GM19099 (cell line): Measurements from ENCODE around the gene PON2.

Source experiments
- POLR2A ChIP-seq: IDR thresholded peaks from 3 replicates; pipeline ENCODE4 v1.6.1; 2011; ENCODE audit warnings: low read depth; ENCODE audit not compliant: insufficient read length; ENCODE audit errors: extremely low read depth

The PON2 gene

GRCh38 chr7:95429241-95429990 lies 5.4 kb downstream of the PON2 start:
- TF ChIP-seq POLR2A = no peak

GRCh38 chr7:95427914-95428516 lies 6.8 kb downstream of the PON2 start:
- no peak for TF ChIP-seq POLR2A

GRCh38 chr7:95427166-95427565 lies 7.7 kb downstream of the PON2 start:
- no peak for TF ChIP-seq POLR2A

- TF ChIP-seq POLR2A = no peak
Measured at GRCh38 chr7:95425694-95426093, 9.1 kb downstream of the PON2 start.

- no peak for TF ChIP-seq POLR2A
Measured at GRCh38 chr7:95424716-95425115, 10.1 kb downstream of the PON2 start.

- no peak for TF ChIP-seq POLR2A
Measured at GRCh38 chr7:95421847-95422444, 12.9 kb downstream of the PON2 start.

- TF ChIP-seq POLR2A = no peak
Measured at GRCh38 chr7:95421000-95421846, 13.6 kb downstream of the PON2 start.

- no peak for TF ChIP-seq POLR2A
Measured at GRCh38 chr7:95412075-95412474, 22.8 kb downstream of the PON2 start.

GRCh38 chr7:95411666-95412065 lies 23.2 kb downstream of the PON2 start:
- TF ChIP-seq POLR2A = no peak

- no peak for TF ChIP-seq POLR2A
Measured at GRCh38 chr7:95411036-95411435, 23.8 kb downstream of the PON2 start.

GRCh38 chr7:95407751-95408150 lies 27.1 kb downstream of the PON2 start:
- TF ChIP-seq POLR2A = no peak

- TF ChIP-seq POLR2A = no peak
Measured at GRCh38 chr7:95405800-95406199, 29.0 kb downstream of the PON2 start.

GRCh38 chr7:95405208-95405607 lies 29.6 kb downstream of the PON2 start:
- no peak for TF ChIP-seq POLR2A

GRCh38 chr7:95404316-95404865 lies 30.4 kb downstream of the PON2 start:
- no peak for TF ChIP-seq POLR2A
